Upper lobe of left lung (tissue), 6 donors: ENCODE data around the gene ITGB3. TPM values are rescaled to one million over a fixed set of nuclear protein-coding genes. Genes with fewer than 3 reads are reported as not detected.
"Not testable (repeated sequence)": the region's sequence is repeated elsewhere in the genome, so short reads cannot be mapped to it uniquely, and the experiment has no call there.

Experiments used
- ATAC-seq, 2 donors: fragments of 200-7000 bp; cut with Tn5 transposase; one replicate each; pipeline ENCODE4 v1.9.1; 2022; ENCODE audit warnings: mild to moderate bottlenecking in 2 of 2, moderate library complexity in 2 of 2; ENCODE audit not compliant: low FRiP score in 2 of 2
- DNase-seq, 2 donors: peaks; one replicate each; pipeline ENCODE4 v3.0.0-alpha.2; 2019 to 2020
- H3K27ac ChIP-seq, 4 donors: fragments of 200-600 bp; sonication (generic); one replicate each; pipeline ENCODE4 v1.5.1; 2016 to 2019
- H3K27me3 ChIP-seq, 4 donors: fragments of 200-600 bp; sonication (generic); one replicate each; pipeline ENCODE4 v1.5.1; 2017 to 2019
- H3K36me3 ChIP-seq, 4 donors: fragments of 200-600 bp; sonication (generic); one replicate each; pipeline ENCODE4 v1.5.1; 2016 to 2019
- H3K4me1 ChIP-seq, 4 donors: fragments of 200-600 bp; sonication (generic); one replicate each; pipeline ENCODE4 v1.5.1; 2018 to 2019
- H3K4me3 ChIP-seq, 4 donors: fragments of 200-600 bp; sonication (generic); one replicate each; pipeline ENCODE4 v1.5.1; 2017 to 2019; ENCODE audit warnings: mild to moderate bottlenecking in 2 of 4, moderate library complexity in 1 of 4
- H3K9me3 ChIP-seq, 4 donors: fragments of 200-600 bp; sonication (generic); one replicate each; pipeline ENCODE4 v1.5.1; 2018 to 2019
- EP300 ChIP-seq, 4 donors: sonication (generic); formaldehyde crosslinking; IDR thresholded peaks; one replicate each; pipeline ENCODE4 v1.5.1; 2017; ENCODE audit warnings: antibody characterized with exemption in 4 of 4, control low read depth in 2 of 4
- POLR2A ChIP-seq, 4 donors: fragments of 450-650 bp; IDR thresholded peaks; one replicate each; pipeline ENCODE4 v1.5.1; 2016 to 2017; ENCODE audit warnings: antibody characterized with exemption in 4 of 4, mild to moderate bottlenecking in 2 of 4
- POLR2AphosphoS5 ChIP-seq, 2 donors: sonication (generic); formaldehyde crosslinking; IDR thresholded peaks; one replicate each; pipeline ENCODE4 v1.5.1; 2017; ENCODE audit warnings: antibody characterized with exemption in 2 of 2
- WGBS, 2 donors: methylation state at CpG; one replicate each; pipeline ENCODE4 v1.1.5; 2017 to 2018; 5-methylcytosine and 5-hydroxymethylcytosine counted together
- total RNA-seq, 6 donors: library from RNA; depleted of rRNA in 4 of 6; stranded (reverse); fragments of >200 nt in 4 of 6; gene quantifications; one replicate each; pipeline versions ENCODE4 v1.1.0 to v1.2.1, GENCODE V29; 2016 to 2021
- TF ChIP-seq, protein P1 (sequence below), 6 experiments: fragments of 450-650 bp in 4 of 6; fragments of 200-600 bp in 2 of 6; sonication (generic) in 2 of 6; IDR thresholded peaks; one replicate each; pipeline ENCODE4 v1.5.1; 2016 to 2019; ENCODE audit warnings: antibody characterized with exemption in 6 of 6
- donor health status: DM: no; HTN: no; CAD: no; lungs with moderate emphysema.
- donor health status: DM: no; HTN: yes; CAD: no; lungs with severe emphysema.

The ITGB3 gene
- total RNA-seq, 6 donors from 2014 or later = 3.4 to 17.8 (median 9.8) TPM

DNA sequence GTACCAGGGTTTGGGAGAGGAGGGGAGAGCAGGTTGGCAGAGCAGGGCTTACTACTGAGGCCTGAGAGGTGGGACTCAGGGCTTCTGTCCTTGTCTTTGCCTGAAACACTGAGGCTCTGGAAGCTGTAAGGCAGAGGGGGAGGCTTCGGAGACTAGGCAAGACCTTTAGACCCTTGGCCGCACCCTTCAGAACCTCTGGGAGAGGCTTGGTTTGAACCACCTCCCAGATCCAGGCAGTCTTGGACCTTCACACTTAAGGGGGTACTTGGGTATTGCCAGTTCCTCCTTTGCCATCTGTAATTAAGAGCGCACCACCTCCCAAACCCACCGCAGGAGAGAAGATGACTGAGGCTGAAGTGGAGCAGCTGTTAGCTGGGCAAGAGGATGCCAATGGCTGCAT is 31.6 kb upstream of the ITGB3 start:
- TF ChIP-seq POLR2A (IDR thresholded peaks at IDR 0.05) (no peak), EP300 (IDR thresholded peaks at IDR 0.05) (no peak), POLR2AphosphoS5 (IDR thresholded peaks at IDR 0.05) (no peak)
- TF ChIP-seq, protein P1, sequence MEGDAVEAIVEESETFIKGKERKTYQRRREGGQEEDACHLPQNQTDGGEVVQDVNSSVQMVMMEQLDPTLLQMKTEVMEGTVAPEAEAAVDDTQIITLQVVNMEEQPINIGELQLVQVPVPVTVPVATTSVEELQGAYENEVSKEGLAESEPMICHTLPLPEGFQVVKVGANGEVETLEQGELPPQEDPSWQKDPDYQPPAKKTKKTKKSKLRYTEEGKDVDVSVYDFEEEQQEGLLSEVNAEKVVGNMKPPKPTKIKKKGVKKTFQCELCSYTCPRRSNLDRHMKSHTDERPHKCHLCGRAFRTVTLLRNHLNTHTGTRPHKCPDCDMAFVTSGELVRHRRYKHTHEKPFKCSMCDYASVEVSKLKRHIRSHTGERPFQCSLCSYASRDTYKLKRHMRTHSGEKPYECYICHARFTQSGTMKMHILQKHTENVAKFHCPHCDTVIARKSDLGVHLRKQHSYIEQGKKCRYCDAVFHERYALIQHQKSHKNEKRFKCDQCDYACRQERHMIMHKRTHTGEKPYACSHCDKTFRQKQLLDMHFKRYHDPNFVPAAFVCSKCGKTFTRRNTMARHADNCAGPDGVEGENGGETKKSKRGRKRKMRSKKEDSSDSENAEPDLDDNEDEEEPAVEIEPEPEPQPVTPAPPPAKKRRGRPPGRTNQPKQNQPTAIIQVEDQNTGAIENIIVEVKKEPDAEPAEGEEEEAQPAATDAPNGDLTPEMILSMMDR (IDR thresholded peaks at IDR 0.05) = no peak
- H3K9me3 ChIP-seq = no peaks in the 10 kb centered on the region

DNA sequence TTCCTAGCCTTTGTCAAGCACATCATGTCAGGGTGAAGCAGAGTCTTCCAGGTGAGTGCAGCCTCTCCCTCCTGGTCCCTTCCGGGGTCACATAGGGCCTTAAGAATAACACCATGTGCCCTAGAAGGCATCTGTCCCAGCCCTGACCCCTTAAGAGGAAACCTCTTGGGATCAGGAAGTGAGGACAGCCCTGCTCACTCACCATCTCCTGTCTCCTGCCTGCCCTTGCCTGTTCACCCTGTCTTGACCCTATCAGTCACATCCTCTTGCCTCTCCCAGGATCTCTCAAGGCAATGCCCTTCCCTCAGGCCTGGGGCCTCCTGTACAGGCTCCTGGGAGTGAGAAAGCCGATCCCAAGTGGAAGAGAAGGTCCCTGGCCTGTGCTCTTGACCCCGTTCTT is 30.6 kb upstream of the ITGB3 start:
- Histone ChIP-seq H3K4me3 (no peak overlapping the region), H3K4me1 (peaks cover 26 to 33% (median 31%) of the 10 kb centered on the region in 4 donors), H3K27me3 (no peaks in the 10 kb centered on the region), H3K36me3 (no peaks in the 10 kb centered on the region), H3K27ac (peak overlapping the region in 2 of 4 donors; percentile 35 to 89), H3K9me3 (no peaks in the 10 kb centered on the region)
- DNase-seq (no peak), ATAC-seq (no peak)
- TF ChIP-seq POLR2AphosphoS5 (IDR thresholded peaks at IDR 0.05) = no peak
- no peak for TF ChIP-seq EP300 (IDR thresholded peaks at IDR 0.05)
- TF ChIP-seq, protein P1 (IDR thresholded peaks at IDR 0.05) = no peak
- TF ChIP-seq POLR2A (IDR thresholded peaks at IDR 0.05) = no peak
- 82 to 88% methylated on average over 3 of the region's 3 CpGs for WGBS, 2 donors

More for the DNA sequence above, 31.6 kb upstream of the ITGB3 start:
- Histone ChIP-seq H3K4me3 (no peak overlapping the region), H3K4me1 (peaks cover 26 to 33% (median 31%) of the 10 kb centered on the region in 4 donors), H3K36me3 (no peaks in the 10 kb centered on the region), H3K27ac (no peak overlapping the region), H3K27me3 (no peaks in the 10 kb centered on the region)
- DNase-seq (no peak), ATAC-seq (no peak)
- 93 to 100% methylated on average over 1 to 4 of the region's 4 CpGs for WGBS, 2 donors

DNA sequence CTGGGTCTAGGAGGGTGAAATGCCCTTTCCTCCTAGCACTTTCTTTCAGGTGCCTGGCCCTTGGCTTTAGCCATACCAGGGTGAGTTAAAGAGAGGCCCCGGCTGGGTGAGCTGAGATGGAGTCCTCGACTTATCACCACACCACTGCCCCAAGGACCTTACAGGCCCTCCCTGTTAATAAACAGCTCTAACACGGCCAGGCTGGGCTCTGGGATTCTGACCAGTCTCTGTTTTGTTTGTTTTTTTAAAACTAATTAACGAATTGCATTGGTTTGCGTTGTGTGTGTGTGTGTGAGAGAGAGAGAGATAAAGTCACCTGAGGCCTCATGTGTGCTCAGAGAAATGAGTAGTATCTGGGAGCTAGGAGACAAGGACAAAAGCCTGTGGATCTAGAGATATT is 30.2 kb upstream of the ITGB3 start:
- Histone ChIP-seq H3K27ac (peak overlapping the region in 3 of 4 donors; percentile 11 to 89 (median 35)), H3K27me3 (no peaks in the 10 kb centered on the region), H3K36me3 (no peaks in the 10 kb centered on the region), H3K4me1 (peaks cover 26 to 33% (median 31%) of the 10 kb centered on the region in 4 donors), H3K9me3 (no peaks in the 10 kb centered on the region), H3K4me3 (no peak overlapping the region)
- WGBS, 2 donors = 83 to 86% methylated on average over 5 of the region's 5 CpGs
- TF ChIP-seq, protein P1 (IDR thresholded peaks at IDR 0.05) = no peak
- TF ChIP-seq POLR2AphosphoS5 (IDR thresholded peaks at IDR 0.05) = no peak
- no peak for TF ChIP-seq POLR2A (IDR thresholded peaks at IDR 0.05)
- TF ChIP-seq EP300 (IDR thresholded peaks at IDR 0.05) = no peak
- no peak for DNase-seq
- no peak for ATAC-seq

DNA sequence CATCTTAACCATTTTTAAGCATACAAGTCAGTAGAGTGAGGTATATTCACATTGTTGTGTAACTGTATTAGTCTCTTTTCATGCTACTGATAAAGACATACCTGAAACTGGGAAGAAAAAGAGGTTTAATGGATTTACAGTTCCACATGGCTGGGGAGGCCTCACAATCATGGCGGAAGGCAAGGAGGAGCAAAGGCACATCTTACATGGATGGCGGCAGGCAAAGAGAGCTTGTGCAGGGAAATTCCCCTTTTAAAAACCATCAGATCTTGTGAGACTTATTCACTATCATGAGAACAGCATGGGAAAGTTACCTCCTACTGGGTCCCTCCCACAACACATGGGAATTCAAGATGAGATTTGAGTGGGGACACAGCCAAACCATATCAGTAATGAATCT is 29.6 kb upstream of the ITGB3 start:
- not testable (repeated sequence) for DNase-seq, H3K36me3 ChIP-seq, H3K4me3 ChIP-seq, ATAC-seq, H3K9me3 ChIP-seq, H3K27me3 ChIP-seq
- 100% methylated on average over 2 of the region's 2 CpGs for WGBS, 2 donors
- Histone ChIP-seq H3K4me1 (peaks cover 26 to 33% (median 31%) of the 10 kb centered on the region in 4 donors), H3K27ac (peak overlapping the region in 3 of 4 donors; percentile 11 to 89 (median 80))

DNA sequence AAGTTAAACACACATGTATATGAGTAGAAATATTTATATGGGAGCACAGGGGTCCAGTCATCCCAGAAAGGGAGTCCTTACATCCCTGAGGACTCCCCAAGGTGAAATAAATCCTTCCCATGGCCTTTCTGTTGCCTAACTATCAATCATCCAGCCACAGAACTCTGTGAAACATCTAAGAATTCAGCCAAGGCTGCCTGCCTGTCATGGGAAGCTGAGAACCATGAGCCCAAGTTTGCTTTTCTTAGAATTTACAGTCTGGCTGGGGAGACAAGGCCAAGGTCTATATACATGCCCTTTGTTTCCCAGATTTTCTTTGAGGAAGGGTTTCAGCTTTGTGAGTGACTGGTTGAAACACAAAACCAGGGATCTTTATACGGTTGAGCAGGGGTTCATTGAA is 28.7 kb upstream of the ITGB3 start:
- ATAC-seq = no peak
- Histone ChIP-seq H3K4me3 (no peak overlapping the region), H3K4me1 (peaks cover 30 to 40% (median 35%) of the 10 kb centered on the region in 4 donors), H3K36me3 (no peaks in the 10 kb centered on the region), H3K9me3 (no peaks in the 10 kb centered on the region), H3K27ac (peak overlapping the region; percentile 65 to 89 (median 75)), H3K27me3 (no peaks in the 10 kb centered on the region)
- TF ChIP-seq POLR2AphosphoS5 (IDR thresholded peaks at IDR 0.05) = no peak
- TF ChIP-seq, protein P1 (IDR thresholded peaks at IDR 0.05) = no peak
- TF ChIP-seq EP300 (IDR thresholded peaks at IDR 0.05) = no peak
- TF ChIP-seq POLR2A (IDR thresholded peaks at IDR 0.05) = no peak
- DNase-seq = no peak
- WGBS, 2 donors = 53% methylated on average over 1 of the region's 1 CpG
